Colonic mucosa (tissue), 4 donors: ENCODE data around the gene TNF. TPM values are rescaled to one million over a fixed set of nuclear protein-coding genes. Genes with fewer than 3 reads are reported as not detected.

ENCODE experiments used
- DNase-seq: peaks from one replicate; pipeline ENCODE4 v3.0.0-alpha.2; 2020
- H3K27ac ChIP-seq: fragments of 200-600 bp; one replicate; pipeline ENCODE4 v1.8.0; 2021
- H3K27me3 ChIP-seq: fragments of 200-600 bp; one replicate; pipeline ENCODE4 v1.8.0; 2021
- H3K36me3 ChIP-seq: fragments of 200-600 bp; one replicate; pipeline ENCODE4 v1.8.0; 2021
- H3K4me1 ChIP-seq: fragments of 200-600 bp; one replicate; pipeline ENCODE4 v1.8.0; 2021; ENCODE audit warnings: mild to moderate bottlenecking
- H3K4me3 ChIP-seq: fragments of 200-600 bp; one replicate; pipeline ENCODE4 v1.8.0; 2021
- H3K9ac ChIP-seq, 2 donors: one replicate each; pipeline ENCODE4 v1.7.0; 2013; ENCODE audit warnings: control low read depth in 2 of 2, low read depth in 2 of 2, low read length in 2 of 2
- H3K9me3 ChIP-seq: fragments of 200-600 bp; one replicate; pipeline ENCODE4 v1.8.0; 2021
- intact Hi-C: fragments of 100-400 bp; cut with DNase I; formaldehyde crosslinking; loops from one replicate; pipeline ENCODE4 v1.14.1; 2022
- total RNA-seq, 2 donors: library from RNA; stranded (reverse); fragmentation: NEBNext Ultra II Directional in 1 of 2; extraction: Animal tissue kit (Norgen Biotek cat#: 25700) in 1 of 2; gene quantifications; one replicate each; pipeline ENCODE4 v1.2.1, GENCODE V29; 2021
- TF ChIP-seq, protein P1 (sequence below): fragments of 200-600 bp; IDR thresholded peaks from one replicate; pipeline ENCODE4 v1.8.0; 2022; ENCODE audit warnings: antibody characterized with exemption, mild to moderate bottlenecking
- donor health status: healthy.
- donor health status: DM: no; HTN: no; CAD: no.
- donor health status: DM: no; HTN: no; CAD: no.

TNF gene
- total RNA-seq, 2 donors from 2014 or later = 0.48 to 1.4 TPM

DNA sequence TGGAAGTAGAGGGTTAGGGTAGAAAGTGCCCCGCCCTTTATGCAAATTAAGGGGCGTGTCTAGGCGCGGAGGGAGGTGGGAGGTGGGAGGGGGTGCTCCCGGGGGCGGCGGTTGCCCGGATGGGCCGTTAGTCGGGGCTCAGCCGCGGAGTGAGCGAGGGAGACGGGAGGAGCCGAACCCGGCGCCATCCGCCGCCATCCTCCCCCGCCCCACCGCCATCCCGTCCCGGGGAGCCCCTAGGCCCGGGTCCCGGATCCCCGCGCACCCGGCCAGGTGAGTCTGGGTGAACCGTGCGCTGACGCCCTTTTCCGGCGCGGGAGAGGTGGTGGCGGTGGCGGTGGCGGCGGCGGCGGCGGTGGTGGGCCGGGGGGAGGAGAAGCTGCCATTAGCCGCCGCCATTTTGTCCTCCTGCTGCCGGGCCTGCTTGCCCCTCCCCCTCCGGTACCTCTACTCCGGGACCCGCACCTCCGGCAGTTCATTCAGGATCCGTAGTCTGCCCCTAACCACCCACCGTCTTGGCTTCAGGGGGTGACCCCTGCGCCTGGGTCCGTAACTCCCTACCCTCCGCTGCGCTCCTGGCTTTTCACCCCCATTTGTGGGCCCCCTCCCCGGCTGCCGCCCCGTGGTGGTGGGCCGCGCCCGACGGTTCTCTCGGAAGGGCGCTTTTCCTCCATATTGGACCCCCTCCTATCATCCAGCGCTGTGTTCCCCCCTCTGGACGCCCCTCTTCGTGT lies 45.4 kb downstream of the TNF start, which contains the start of gene PRRC2A:
PRRC2A (plus strand) TSS at position 130 of the 734 bp plus-strand sequence. CDS start 2,075 bp downstream, outside the sequence.
- TF ChIP-seq, protein P1, sequence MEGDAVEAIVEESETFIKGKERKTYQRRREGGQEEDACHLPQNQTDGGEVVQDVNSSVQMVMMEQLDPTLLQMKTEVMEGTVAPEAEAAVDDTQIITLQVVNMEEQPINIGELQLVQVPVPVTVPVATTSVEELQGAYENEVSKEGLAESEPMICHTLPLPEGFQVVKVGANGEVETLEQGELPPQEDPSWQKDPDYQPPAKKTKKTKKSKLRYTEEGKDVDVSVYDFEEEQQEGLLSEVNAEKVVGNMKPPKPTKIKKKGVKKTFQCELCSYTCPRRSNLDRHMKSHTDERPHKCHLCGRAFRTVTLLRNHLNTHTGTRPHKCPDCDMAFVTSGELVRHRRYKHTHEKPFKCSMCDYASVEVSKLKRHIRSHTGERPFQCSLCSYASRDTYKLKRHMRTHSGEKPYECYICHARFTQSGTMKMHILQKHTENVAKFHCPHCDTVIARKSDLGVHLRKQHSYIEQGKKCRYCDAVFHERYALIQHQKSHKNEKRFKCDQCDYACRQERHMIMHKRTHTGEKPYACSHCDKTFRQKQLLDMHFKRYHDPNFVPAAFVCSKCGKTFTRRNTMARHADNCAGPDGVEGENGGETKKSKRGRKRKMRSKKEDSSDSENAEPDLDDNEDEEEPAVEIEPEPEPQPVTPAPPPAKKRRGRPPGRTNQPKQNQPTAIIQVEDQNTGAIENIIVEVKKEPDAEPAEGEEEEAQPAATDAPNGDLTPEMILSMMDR = no peak
- intact Hi-C loops = loop anchor here (5.0 kb wide), 1 partner anchor 37 kb away; the partner anchor contains the start of gene APOM
- H3K4me3 ChIP-seq = peak within 1 kb of the TSS; percentile 68
- H3K36me3 ChIP-seq = peaks cover 2% of the 10 kb centered on the region
- H3K27ac ChIP-seq = peak within 1 kb of the TSS; percentile 93
- peaks cover 4% of the 10 kb centered on the region for H3K4me1 ChIP-seq
- H3K27me3 ChIP-seq = no peaks in the 10 kb centered on the region
- H3K9ac ChIP-seq = peak within 1 kb of the TSS; percentile 90 to 98
- DNase-seq = peak; percentile 97
- H3K9me3 ChIP-seq = no peaks in the 10 kb centered on the region

DNA sequence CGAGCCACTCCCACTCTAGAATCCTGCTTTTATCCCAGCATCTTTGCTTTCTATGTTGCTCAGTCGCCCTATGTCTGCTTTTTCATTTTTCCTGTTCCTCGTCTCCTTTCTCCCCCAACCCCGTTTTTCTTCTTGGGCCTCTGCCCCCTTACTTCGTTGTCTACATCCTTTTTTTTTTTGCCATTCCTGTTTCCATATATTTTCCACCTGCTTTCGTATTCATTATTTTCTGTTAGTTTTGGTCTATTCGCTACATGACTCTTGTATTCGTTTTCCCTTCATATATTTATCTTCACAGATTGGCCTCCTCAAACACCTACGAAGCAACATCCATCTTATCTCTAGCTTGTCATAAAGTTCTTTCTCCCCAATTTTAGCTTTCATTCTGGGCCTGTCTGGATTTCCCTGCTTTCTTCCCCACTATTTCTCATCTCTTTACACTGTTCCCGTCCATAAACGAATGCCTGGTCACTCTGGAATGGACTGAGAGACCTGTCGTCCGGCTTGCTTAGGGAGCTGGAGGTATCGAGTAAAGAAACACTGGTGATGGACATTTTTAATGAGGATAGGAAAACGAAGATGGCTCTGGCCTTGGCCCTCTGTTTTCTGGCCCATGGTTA lies 46.1 kb downstream of the TNF start:
- H3K9ac ChIP-seq = peak overlapping the region; percentile 90 to 98
- no peaks in the 10 kb centered on the region for H3K9me3 ChIP-seq
- peaks cover 9% of the 10 kb centered on the region for H3K36me3 ChIP-seq
- peak overlapping the region; percentile 93 for H3K27ac ChIP-seq
- H3K4me1 ChIP-seq = peaks cover 4% of the 10 kb centered on the region
- peak overlapping the region; percentile 68 for H3K4me3 ChIP-seq
- DNase-seq = no peak
- TF ChIP-seq, protein P1 = no peak
- intact Hi-C loops = loop anchor here (5.0 kb wide), 1 partner anchor 36 kb away; the partner anchor contains the start of gene APOM
- H3K27me3 ChIP-seq = no peaks in the 10 kb centered on the region

DNA sequence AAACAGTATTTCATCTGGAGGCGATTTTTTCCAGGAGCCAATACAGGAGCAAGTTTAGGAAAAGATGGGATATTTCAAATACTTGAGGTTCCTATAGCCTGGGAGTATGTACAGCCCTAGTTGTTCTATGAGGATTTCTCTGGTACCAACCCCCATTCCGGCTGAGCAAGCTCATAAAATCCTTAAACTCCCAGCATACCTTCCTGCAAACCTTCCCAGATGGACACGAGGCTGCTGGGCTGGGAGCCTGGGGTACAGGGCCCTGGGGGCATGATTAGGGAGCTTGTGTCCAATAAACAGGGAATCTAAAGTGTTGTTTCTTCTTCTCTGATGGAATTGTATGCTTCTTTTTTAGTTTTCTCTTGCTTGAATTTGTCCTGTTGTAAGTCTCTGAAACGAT lies 46.6 kb downstream of the TNF start:
- Histone ChIP-seq H3K27me3 (no peaks in the 10 kb centered on the region), H3K4me3 (peak overlapping the region; percentile 68), H3K9me3 (no peaks in the 10 kb centered on the region), H3K36me3 (peaks cover 14% of the 10 kb centered on the region), H3K4me1 (peaks cover 4% of the 10 kb centered on the region), H3K27ac (peak overlapping the region; percentile 93), H3K9ac (peak overlapping the region in 1 of 2 donors; percentile 90)
- TF ChIP-seq, protein P1 = no peak
- intact Hi-C loops = loop anchor here (5.0 kb wide), 1 partner anchor 35 kb away; the partner anchor contains the start of gene APOM
- peak; percentile 55 for DNase-seq

DNA sequence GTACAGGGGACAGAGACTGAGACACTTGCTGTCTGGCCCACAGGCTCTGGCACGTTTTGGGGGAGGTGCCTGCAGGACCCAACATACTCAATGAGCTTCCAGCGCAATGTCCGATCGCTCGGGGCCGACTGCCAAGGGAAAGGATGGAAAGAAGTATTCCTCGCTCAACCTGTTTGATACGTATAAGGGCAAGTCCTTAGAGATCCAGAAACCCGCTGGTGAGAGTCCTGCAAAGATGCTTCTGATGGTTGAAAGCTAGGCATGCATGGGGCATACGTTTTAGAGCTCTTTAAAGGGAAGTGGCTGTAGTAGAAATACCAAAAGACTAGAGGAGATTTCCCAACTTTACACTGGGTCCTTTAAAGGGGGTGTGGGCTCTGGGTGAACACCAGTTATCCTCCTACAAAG lies 47.3 kb downstream of the TNF start:
- no peak overlapping the region for H3K4me3 ChIP-seq
- TF ChIP-seq, protein P1 = no peak
- H3K27ac ChIP-seq = no peak overlapping the region
- H3K27me3 ChIP-seq = no peaks in the 10 kb centered on the region
- peak overlapping the region in 1 of 2 donors; percentile 90 for H3K9ac ChIP-seq
- intact Hi-C loops = loop anchor here (5.0 kb wide), 1 partner anchor 35 kb away; the partner anchor contains the start of gene APOM
- H3K4me1 ChIP-seq = peaks cover 4% of the 10 kb centered on the region
- peaks cover 21% of the 10 kb centered on the region for H3K36me3 ChIP-seq
- DNase-seq = no peak
- no peaks in the 10 kb centered on the region for H3K9me3 ChIP-seq

DNA sequence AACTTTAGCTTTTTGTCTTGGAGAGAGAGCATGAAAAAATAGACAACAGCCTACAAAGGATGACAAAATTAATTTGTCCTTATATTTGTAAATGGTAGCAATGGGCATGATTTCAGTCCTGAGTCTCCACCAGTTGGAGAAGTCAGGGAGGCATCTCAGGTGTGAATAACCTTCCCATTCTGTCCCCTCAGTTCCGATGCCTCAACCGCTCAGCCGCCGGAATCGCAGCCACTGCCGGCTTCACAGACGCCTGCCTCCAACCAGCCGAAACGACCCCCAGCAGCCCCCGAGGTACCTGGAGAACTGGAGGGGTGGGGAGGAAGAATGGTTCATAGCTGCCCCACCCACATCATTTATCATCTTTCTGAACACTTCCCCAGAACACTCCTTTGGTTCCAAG lies 48.7 kb downstream of the TNF start:
- no peak for DNase-seq
- Histone ChIP-seq H3K4me1 (peaks cover 4% of the 10 kb centered on the region), H3K4me3 (no peak overlapping the region), H3K9ac (no peak overlapping the region), H3K27ac (no peak overlapping the region), H3K27me3 (no peaks in the 10 kb centered on the region), H3K9me3 (no peaks in the 10 kb centered on the region), H3K36me3 (peaks cover 32% of the 10 kb centered on the region)
- TF ChIP-seq, protein P1 = no peak
- intact Hi-C loops = loop anchor here (5.0 kb wide), 1 partner anchor 33 kb away; the partner anchor contains the start of gene APOM
